Stimulated activated CD4-positive, alpha-beta T cell treated with anti-CD3 and anti-CD28 coated beads, TNF-alpha, amount 100 ng/mL, for 24 hours (primary cell): ENCODE results near the gene DEGS1.

Experiments
- DNase-seq, 3 experiments: peaks; one replicate each; pipeline ENCODE4 v3.0.0-alpha.2; 2020; ENCODE audit warnings: low read depth in 3 of 3

DEGS1 gene

DNA sequence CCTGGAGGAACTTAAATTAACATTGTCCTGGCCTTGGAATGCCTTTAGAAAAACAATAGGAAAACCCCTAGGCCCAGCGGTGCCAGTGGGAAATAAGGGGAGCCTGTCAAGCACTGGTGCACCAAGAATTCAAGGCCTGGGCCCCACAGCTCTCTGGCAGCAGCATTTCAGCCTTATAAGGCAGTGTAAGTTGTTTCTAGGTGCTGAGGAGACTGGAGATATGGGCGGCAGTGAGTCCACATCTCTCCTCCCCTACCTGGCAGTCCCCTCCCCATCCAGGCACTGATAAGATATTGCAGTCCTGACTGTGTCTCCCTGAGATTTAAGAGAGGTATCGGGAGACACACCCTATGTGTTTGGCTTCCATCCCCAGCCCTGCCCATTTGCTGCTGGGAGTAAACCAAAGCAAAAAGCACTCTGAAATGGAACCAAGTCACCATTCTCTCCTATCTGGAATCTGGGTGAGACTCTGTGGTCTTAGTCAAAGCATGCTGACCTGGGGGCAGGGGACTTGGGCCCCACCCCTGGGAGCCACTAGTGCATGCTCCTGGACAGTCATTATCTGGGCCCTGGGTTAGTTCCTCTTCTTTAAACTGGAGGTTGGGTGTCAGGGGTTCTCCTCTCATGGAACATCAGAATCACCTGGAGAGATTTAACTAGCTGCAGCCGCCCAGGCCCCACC, 30.5 kb downstream of the DEGS1 start:
- DNase-seq: no peak

DNA sequence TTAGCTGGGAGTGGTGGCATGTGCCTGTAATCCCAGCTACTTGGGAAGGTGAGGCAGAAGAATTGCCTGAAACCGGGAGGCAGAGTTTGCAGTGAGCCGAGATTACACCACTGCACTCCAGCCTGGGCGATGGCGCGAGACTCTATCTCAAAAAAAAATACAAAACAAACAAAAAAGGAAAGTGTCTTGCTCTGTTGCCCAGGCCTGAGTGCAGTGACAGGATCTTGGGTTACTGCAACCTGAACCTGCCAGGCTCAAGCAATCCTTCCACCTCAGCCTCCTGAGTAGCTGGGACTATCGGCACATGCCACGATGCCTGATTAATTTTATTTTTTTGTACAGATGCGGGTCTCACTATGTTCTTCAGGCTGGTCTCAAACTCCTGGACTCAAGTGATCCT, 33.3 kb downstream of the DEGS1 start:
- DNase-seq: no peak

DNA sequence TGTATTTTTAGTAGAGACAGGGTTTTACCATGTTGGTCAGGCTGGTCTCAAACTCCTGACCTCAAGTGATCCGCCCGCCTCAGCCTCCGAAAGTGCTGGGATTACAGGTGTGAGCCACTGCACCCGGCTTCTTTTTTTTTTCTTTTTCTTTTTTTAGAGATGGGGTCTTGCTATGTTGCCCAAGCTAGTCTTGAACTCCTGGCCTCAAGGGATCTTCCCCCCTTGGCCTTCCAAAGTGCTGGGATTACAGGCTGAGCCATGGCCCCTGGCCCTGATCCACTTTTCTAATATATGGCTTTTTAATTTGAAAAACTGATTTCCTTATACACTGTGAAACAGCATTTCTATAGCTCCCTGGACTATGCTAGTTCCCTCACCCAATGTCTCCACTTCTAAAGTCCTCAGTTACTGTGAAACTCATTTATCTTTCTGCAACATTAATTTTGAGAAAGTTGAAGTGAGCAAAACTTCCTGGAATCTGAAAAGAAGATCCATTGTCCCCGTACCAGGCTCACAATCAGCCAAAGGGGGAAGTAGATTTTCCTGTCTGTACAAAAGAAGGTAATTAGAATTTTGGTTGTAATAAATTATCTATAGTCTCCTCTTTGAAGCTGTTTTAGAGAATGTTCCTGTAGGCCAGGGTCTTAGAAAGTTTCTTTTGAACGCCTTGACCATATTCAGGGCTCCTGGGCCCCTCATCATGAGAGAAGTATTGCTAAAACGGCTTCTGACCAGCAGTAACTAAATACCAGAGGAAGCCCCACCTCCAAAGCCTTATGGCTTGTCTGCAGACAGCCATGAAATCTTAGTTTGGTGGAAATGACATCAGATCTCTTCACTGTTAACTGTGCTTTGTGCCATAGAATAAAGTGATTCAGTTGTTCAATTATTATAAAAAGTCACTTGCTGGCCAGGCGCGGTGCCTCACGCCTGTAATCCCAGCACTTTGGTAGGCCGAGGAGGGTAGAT, 34.9 kb downstream of the DEGS1 start:
- DNase-seq: no peak

DNA sequence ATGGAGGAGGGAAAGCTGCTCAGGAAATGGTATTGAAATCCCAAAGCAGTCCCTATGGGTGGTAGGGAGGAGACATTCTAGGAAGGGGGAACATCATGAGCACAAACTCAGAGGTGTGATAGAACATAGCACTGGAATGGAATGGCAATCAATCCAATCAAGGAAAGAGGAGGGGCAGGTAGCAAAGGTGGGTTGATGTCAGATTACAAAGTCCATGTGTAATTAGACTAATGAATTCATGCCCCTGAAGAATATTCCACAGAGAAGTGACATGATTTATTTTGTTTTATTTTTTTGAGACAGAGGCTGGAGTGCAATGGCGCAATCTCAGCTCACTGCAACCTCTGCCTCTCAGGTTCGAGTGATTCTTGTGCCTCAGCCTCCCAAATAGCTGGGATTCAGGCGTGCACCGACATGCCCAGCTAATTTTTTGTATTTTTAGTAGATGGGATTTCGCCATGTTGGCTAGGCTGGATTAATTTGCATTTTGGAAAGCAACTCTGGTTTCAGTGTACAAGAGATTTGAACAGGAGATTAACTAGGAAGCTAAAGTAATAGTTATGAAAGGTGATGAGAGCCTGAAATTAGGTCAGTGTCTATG, 36.1 kb downstream of the DEGS1 start:
- DNase-seq: no peak

DNA sequence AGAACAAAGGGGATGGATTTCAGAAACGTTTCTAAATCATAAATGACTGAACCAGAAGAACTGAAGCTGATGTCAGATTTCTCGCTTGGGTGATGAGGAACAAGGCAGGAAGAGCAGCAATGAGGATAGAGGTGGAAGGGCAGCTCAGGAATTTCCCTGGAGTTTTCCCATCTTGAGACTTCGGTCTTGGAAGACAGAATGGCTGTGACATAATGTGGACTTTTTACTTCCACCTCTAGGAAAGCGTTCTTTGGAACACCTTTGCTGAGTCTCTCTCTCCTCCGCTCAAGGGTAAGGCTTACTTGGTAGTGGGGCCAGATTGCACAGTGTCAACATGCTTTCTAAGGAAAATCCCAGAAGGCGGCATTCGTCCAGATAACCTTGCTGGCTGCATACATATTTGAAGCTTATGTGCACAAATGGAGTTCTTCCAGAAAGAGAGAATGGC, 36.6 kb downstream of the DEGS1 start:
- no peak for DNase-seq

DNA sequence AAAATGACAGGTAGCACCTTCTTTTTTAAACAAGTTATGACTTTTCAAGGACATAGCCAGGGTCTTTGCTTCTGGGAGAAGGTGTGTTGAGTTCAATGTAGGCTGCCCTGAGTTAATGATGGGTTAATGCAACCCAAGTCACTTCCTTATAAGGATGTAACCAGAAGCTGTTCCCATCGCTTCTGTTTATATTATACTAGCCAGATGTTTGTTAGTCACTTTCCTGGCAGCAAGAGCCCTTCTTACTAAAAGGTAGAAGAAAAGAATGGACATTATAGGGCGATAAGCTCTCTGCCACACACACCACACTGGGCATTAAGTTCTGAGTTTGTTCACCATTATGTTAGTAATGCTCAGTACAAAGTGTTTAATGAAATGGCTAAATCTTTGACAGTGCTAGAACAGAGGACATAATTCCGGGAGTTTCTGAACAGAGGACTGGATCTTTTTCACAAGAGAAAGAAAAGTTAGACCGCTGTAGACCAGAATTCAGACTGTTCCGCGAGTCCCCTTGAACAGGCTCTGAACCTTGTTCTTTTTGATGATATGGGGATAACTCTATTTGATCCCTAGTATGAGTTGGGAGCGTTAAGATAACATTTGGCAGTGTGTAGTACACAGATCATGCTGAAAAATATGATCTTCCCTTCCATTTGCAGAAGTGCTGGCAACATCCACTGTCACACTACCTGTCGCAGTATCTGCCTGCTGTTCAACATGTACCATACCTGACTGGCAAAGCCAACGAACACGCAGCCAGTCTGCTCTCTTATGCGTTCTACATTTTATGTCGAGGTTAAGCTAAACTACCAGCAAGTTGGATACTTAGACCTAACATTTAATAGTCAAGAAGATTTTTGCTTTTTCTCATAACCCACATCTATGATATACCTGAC, 41.0 kb downstream of the DEGS1 start:
- DNase-seq: no peak

DNA sequence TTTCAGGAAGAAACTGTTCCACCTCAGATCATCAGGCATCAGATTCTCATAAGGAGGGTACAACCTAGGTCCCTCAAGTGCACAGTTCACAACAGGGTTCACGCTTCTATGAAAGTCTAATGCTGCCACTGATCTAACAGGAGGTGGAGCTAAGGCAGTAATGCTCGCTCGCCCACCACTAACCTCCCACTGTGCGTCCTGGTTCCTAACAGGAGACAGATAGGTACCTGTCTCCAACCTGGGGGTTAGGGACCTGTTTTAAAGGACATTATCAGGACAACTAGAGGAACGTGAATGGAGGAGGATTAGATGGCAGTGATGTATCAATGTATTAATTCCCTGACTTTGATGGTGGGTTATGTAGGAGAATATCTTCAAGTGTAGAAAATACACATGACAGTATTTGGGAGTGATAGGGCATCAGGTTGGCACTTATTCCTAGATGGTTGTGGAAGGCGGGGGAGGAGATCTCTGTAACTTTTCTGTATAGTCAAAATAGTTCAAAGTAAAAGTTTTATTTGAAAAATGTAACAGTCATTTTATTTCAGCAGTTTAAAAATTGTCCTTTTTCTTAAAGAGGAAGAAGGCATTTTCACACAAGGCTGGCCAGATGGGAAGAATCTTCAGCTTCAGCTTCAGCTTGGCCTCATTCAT, 43.9 kb downstream of the DEGS1 start:
- DNase-seq: no peak

DNA sequence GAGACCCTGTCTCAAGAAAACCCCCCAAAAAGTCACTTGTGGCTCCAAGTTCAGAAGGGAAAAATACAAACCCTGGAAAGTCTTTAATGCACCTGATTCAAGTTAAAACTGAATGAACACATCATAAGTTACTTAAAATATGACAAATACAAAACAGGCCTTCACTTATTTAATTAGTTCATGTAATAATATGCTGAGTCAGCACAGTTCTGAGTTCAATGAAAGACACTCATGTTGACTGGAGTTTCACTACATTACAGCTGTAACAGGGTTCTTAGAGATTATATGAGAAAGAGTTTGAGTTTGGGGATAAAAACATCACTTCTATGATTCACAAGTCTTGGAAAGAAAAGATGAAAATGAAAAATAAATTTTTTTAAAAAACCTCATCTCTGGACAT, 51.0 kb downstream of the DEGS1 start:
- no peak for DNase-seq

DNA sequence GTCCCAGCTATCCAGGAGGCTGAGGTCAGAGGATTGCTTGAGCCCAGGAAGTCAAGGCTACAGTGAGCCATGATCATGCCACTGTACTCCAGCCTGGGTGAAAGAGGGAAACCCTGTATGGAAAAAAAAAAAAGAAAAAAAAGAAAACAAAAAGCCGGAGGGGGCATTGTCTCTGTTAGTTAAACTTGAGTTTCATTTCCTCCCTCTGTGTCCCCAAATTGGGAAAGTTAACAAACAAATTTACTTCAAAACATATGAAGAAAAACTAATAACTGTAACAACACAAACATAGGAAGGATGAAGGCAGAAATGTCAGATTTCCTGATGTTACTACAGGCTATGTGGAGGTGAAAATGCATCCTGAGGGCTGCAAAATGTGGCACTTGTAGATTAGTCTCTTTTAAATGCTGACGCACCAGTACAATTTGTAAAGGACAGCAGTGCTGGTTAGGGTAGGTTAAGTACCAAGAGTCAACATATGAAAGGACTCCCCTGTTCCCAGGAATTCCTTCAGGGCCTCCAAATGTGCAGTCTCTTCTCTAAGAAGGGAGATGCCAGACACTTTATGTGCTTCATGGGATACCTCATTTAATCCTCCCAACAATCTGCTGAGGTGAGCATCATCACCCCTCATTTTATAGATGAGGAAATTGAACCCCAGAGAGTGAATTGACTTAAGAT, 52.9 kb downstream of the DEGS1 start:
- DNase-seq: no peak

DNA sequence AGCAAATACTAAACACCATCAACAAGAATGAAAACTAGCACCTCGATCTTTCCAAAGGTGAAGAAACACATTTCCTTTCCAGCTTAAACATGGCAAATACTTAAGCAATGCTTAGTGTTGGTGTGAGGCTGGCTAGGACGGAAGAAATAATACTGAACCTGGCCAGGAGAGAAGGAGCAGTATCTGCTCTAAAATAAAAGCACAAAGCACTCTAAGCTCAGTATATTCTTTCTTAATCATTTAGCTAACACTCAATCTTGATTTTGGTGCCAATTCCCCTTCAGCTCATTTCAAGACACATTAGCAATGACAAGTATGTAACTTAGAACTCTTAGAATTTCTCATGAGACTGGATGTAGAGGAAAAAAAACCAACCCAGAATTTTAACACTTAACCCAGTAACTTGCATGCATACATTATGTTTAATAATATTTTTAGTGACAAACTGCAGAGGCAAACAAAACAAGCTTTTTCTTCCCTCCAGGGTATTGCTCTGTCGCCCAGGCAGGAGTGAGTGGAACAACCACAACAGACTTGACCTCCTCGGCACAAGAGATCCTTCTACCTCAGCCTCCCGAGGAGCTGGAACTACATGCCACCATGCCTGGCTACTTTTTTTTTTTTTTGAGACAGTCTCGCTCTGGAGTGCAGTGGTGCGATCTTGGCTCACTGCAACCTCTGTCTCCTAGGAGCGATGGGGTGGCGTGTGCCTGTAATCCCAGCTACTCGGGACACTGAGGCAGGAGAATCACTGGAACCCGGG, 54.3 kb downstream of the DEGS1 start:
- DNase-seq: no peak

DNA sequence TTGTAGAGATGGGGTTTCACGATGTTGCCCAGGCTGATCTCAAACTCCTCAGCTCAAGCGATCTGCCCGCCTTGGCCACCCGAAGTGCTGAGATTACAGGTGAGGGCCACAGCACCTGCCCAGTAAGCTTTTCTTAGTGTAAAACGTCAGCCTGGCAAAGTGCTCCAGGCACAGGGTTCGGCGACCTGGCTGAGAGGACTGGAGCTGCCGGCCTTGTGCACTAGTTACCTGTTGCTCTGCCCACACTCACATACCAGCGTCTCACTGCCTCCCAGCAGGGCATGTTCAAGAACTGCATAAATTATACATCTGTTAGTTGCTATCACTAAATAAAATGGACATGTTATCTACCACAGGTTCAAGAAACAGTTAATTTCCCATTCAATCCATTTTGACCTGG, 55.2 kb downstream of the DEGS1 start:
- no peak for DNase-seq

DNA sequence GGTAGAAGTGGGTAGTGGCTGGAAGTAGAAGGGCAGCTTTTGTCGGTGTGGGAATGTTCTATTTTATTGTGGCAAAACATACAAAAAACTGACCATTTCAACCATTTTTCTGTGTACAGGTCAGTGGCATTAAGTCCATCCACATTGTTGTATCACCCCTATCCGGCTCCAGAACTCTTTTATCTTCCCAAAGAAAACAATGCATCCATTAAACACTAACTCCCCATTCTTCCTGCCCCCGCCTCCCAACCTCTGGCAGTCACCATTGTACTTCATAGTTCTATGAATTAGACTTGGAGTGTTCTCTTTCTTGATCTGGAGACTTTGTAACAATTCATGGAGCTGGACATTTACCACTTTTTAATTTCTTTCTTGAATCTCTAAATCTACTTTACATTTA, 55.7 kb downstream of the DEGS1 start:
- DNase-seq: no peak
